H1 (cell line): ENCODE data around the gene MDM4. TPM values are rescaled to one million over a fixed set of nuclear protein-coding genes. Genes with fewer than 3 reads are reported as not detected.

Source experiments
- CTCF ChIA-PET: fragments of 300-600 bp; sonication (Branson Sonifier 250); formaldehyde crosslinking; loops from one replicate; lab custom pipeline; 2021; ENCODE audit not compliant: partially characterized antibody; lab: Charles Lee
- POLR2A ChIA-PET: fragments of 300-600 bp; sonication (Branson Sonifier 250); formaldehyde crosslinking; loops from one replicate; lab custom pipeline; 2021; ENCODE audit warnings: inconsistent platforms; ENCODE audit not compliant: partially characterized antibody; lab: Charles Lee
- DNase-seq, 2 experiments: peaks; one replicate each; pipeline versions ENCODE4 v3.0.0 to v3.0.0-alpha.2; 2010 to 2022; ENCODE audit warnings: low spot score in 2 of 2, low read depth in 1 of 2, mixed read lengths in 1 of 2
- FAIRE-seq: peaks from 2 replicates; lab custom pipeline; 2011; peaks lifted over from hg19 to GRCh38; lab: Jason Lieb, UNC
- H2AFZ ChIP-seq: 2 replicates; pipeline ENCODE4 v1.8.1; 2012; ENCODE audit warnings: low read length, inconsistent platforms
- H2AK5ac ChIP-seq: 2 replicates; pipeline ENCODE4 v1.6.1; 2013; ENCODE audit warnings: low read depth, low read length
- H2BK120ac ChIP-seq: replicated peaks from 2 replicates; pipeline ENCODE3; 2013; ENCODE audit warnings: low read depth, low read length, inconsistent platforms
- H2BK12ac ChIP-seq: 2 replicates; pipeline ENCODE4 v1.6.1; 2013; ENCODE audit warnings: low read depth, low read length
- H2BK15ac ChIP-seq: 2 replicates; pipeline ENCODE4 v1.6.1; 2013; ENCODE audit warnings: low read length
- H2BK20ac ChIP-seq: 2 replicates; pipeline ENCODE4 v1.6.1; 2013; ENCODE audit warnings: low read length
- H2BK5ac ChIP-seq: 2 replicates; pipeline ENCODE4 v1.6.1; 2013; ENCODE audit warnings: low read depth, low read length
- H3K14ac ChIP-seq: 2 replicates; pipeline ENCODE4 v1.6.1; 2013; ENCODE audit warnings: inconsistent platforms; ENCODE audit not compliant: insufficient read length
- H3K18ac ChIP-seq: 2 replicates; pipeline ENCODE4 v1.6.1; 2013; ENCODE audit warnings: low read length; ENCODE audit errors: extremely low read depth
- H3K23ac ChIP-seq: 2 replicates; pipeline ENCODE4 v1.6.1; 2013; ENCODE audit warnings: inconsistent platforms; ENCODE audit not compliant: insufficient read length
- H3K23me2 ChIP-seq: 2 replicates; pipeline ENCODE4 v1.6.1; 2013; ENCODE audit warnings: low read depth, low read length
- H3K27ac ChIP-seq: 2 replicates; pipeline ENCODE4 v1.6.1; 2011; ENCODE audit warnings: low read depth, low read length, inconsistent platforms
- H3K27me3 ChIP-seq, 4 experiments: replicated peaks in 1 of 4; 1 replicate in 1 of 4; 2 replicates in 3 of 4; pipeline versions ENCODE4 v1.6.1 to v1.8.1; 2011 to 2013; ENCODE audit warnings: low read length in 3 of 4, mild to moderate bottlenecking in 3 of 4, inconsistent platforms in 2 of 4, mixed read lengths in 2 of 4, moderate library complexity in 1 of 4; ENCODE audit not compliant: control insufficient read depth in 3 of 4, insufficient read depth in 3 of 4; ENCODE audit errors: extremely low read depth in 1 of 4
- H3K36me3 ChIP-seq, 4 experiments: 2 replicates each; pipeline versions ENCODE4 v1.6.1 to v1.8.1; 2011 to 2013; ENCODE audit warnings: mild to moderate bottlenecking in 4 of 4, low read length in 3 of 4, moderate library complexity in 2 of 4, control low read depth in 1 of 4, inconsistent platforms in 1 of 4; ENCODE audit not compliant: insufficient read depth in 4 of 4, control insufficient read depth in 2 of 4
- H3K4ac ChIP-seq: replicated peaks from 2 replicates; pipeline ENCODE3; 2013; ENCODE audit warnings: low read length, low read depth, mixed read lengths, inconsistent platforms; ENCODE audit not compliant: insufficient read length
- H3K4me1 ChIP-seq, 4 experiments: replicated peaks in 1 of 4; 1 replicate in 1 of 4; 2 replicates in 3 of 4; pipeline versions ENCODE4 v1.6.1 to v1.8.1; 2011 to 2013; ENCODE audit warnings: low read length in 3 of 4, inconsistent platforms in 2 of 4, mixed read lengths in 1 of 4; ENCODE audit not compliant: insufficient read depth in 4 of 4, control insufficient read depth in 3 of 4
- H3K4me2 ChIP-seq, 2 experiments: 2 replicates each; pipeline versions ENCODE4 v1.6.1 to v1.8.1; 2011 to 2013; ENCODE audit warnings: low read depth in 2 of 2, low read length in 2 of 2, control low read depth in 1 of 2, inconsistent platforms in 1 of 2, mild to moderate bottlenecking in 1 of 2; ENCODE audit not compliant: insufficient read depth in 1 of 2
- H3K4me3 ChIP-seq, 4 experiments: fragments of 200-600, 300-600 bp in 1 of 4; sonication (generic), shearing (Covaris generic), sonication (Bioruptor Twin) in 1 of 4; 2 replicates each; pipeline versions ENCODE4 v1.5.1 to v1.8.1; 2011 to 2016; ENCODE audit warnings: low read length in 4 of 4, low read depth in 3 of 4, control low read depth in 2 of 4, inconsistent platforms in 2 of 4, mild to moderate bottlenecking in 2 of 4, mixed read lengths in 1 of 4, moderate library complexity in 1 of 4; ENCODE audit not compliant: insufficient read depth in 2 of 4; ENCODE audit errors: extremely low read depth in 1 of 4
- H3K56ac ChIP-seq: replicated peaks from 2 replicates; pipeline ENCODE3; 2013; ENCODE audit warnings: low read depth, mild to moderate bottlenecking, mixed read lengths, low read length, inconsistent platforms; ENCODE audit not compliant: insufficient read length
- H3K79me1 ChIP-seq: 2 replicates; pipeline ENCODE4 v1.6.1; 2013; ENCODE audit warnings: low read depth, low read length, control low read depth
- H3K79me2 ChIP-seq, 2 experiments: 2 replicates each; pipeline versions ENCODE4 v1.6.1 to v1.8.1; 2012 to 2013; ENCODE audit warnings: low read length in 2 of 2, mild to moderate bottlenecking in 2 of 2, inconsistent platforms in 1 of 2; ENCODE audit not compliant: insufficient read depth in 2 of 2, control insufficient read depth in 1 of 2
- H3K9ac ChIP-seq, 4 experiments: replicated peaks in 1 of 4; 1 replicate in 1 of 4; 2 replicates in 3 of 4; pipeline versions ENCODE4 v1.6.1 to v1.8.1; 2011 to 2013; ENCODE audit warnings: low read depth in 3 of 4, low read length in 3 of 4, control low read depth in 2 of 4, mild to moderate bottlenecking in 2 of 4, moderate library complexity in 2 of 4, inconsistent platforms in 1 of 4; ENCODE audit errors: extremely low read depth in 1 of 4
- H3K9me3 ChIP-seq, 2 experiments: 2 replicates each; pipeline versions ENCODE4 v1.6.1 to v1.8.1; 2012 to 2013; ENCODE audit warnings: mild to moderate bottlenecking in 2 of 2, moderate library complexity in 2 of 2, control low read depth in 1 of 2, inconsistent platforms in 1 of 2, low read depth in 1 of 2, low read length in 1 of 2, mixed read lengths in 1 of 2; ENCODE audit not compliant: insufficient read depth in 2 of 2
- H4K20me1 ChIP-seq, 2 experiments: replicated peaks in 1 of 2; 2 replicates each; pipeline versions ENCODE3 to v1.8.1; 2011 to 2013; ENCODE audit warnings: inconsistent platforms in 2 of 2, low read length in 2 of 2, mild to moderate bottlenecking in 1 of 2; ENCODE audit not compliant: insufficient read depth in 2 of 2, control insufficient read depth in 1 of 2
- H4K5ac ChIP-seq: 2 replicates; pipeline ENCODE4 v1.6.1; 2013; ENCODE audit warnings: low read length, low read depth, mixed read lengths, inconsistent platforms; ENCODE audit not compliant: insufficient read length
- H4K8ac ChIP-seq: 2 replicates; pipeline ENCODE4 v1.8.0; 2013; ENCODE audit warnings: mild to moderate bottlenecking, moderate library complexity, low read length, inconsistent platforms; ENCODE audit not compliant: insufficient read depth; ENCODE audit errors: extremely low read depth
- H4K91ac ChIP-seq: replicated peaks from 2 replicates; pipeline ENCODE3; 2013; ENCODE audit warnings: low read length, mixed read lengths, inconsistent platforms; ENCODE audit not compliant: insufficient read length
- CBX5 ChIP-seq: fragments of 300-800, 300-1000 bp; sonication (generic); IDR thresholded peaks from 2 replicates; pipeline ENCODE4 v1.7.1; 2016; ENCODE audit warnings: antibody characterized with exemption, low read length, low read depth
- CBX8 ChIP-seq: fragments of 300-800, 300-1000 bp; sonication (generic); IDR thresholded peaks from 2 replicates; pipeline ENCODE4 v1.7.1; 2016; ENCODE audit warnings: low read depth, low read length, borderline replicate concordance
- EZH2 ChIP-seq: fragments of 200-600 bp; sonication (generic); IDR thresholded peaks from 2 replicates; pipeline ENCODE4 v1.7.1; 2012; ENCODE audit warnings: low read depth, mild to moderate bottlenecking, moderate library complexity, low read length, inconsistent platforms; ENCODE audit not compliant: severe bottlenecking
- GABPA ChIP-seq: IDR thresholded peaks from 2 replicates; pipeline ENCODE4 v1.6.1; 2011; ENCODE audit warnings: mild to moderate bottlenecking, low read length, moderate library complexity, borderline replicate concordance; ENCODE audit not compliant: insufficient read depth
- RNF2 ChIP-seq: fragments of 200-900, 300-1000 bp; sonication (generic); IDR thresholded peaks from 2 replicates; pipeline ENCODE4 v1.7.1; 2016; ENCODE audit warnings: borderline replicate concordance, low read depth, mild to moderate bottlenecking, antibody characterized with exemption, low read length; ENCODE audit not compliant: poor library complexity, severe bottlenecking; ENCODE audit errors: missing control alignments
- SIRT6 ChIP-seq: IDR thresholded peaks from one replicate; pipeline ENCODE4 v1.7.1; 2012; ENCODE audit warnings: low read length, inconsistent platforms
- WGBS, 2 experiments: shearing (Covaris generic) in 1 of 2; methylation state at CpG; one replicate each; pipeline versions ENCODE4 v1.1.6 to v1.1.7; 2013 to 2015; ENCODE audit warnings: low lambda C conversion rate in 2 of 2, mixed read lengths in 2 of 2, inconsistent platforms in 1 of 2, low coverage in 1 of 2, missing lambda C conversion rate in 1 of 2; ENCODE audit not compliant: insufficient replicate concordance in 2 of 2, insufficient coverage in 1 of 2, insufficient read length in 1 of 2; ENCODE audit errors: extremely low coverage in 1 of 2, missing lambda C conversion rate in 1 of 2; 5-methylcytosine and 5-hydroxymethylcytosine counted together
- polyA plus RNA-seq, 7 experiments: library from polyadenylated mRNA; depleted of rRNA in 3 of 7; stranded (reverse) in 5 of 7; unstranded in 2 of 7; fragments of >200 nt in 5 of 7; fragments of 200-250 nt in 2 of 7; gene quantifications; 1 replicate in 5 of 7; 2 replicates in 1 of 7; 4 replicates in 1 of 7; pipeline versions ENCODE4 v1.2.1 to v1.2.3, GENCODE V29; 2011 to 2013; ENCODE audit warnings: missing spikeins in 2 of 7, mixed read lengths in 2 of 7
- total RNA-seq: library from RNA; stranded (reverse); fragmentation: NEBNext Ultra II Directional; extraction: Animal tissue kit (Norgen Biotek cat#: 25700); gene quantifications from 2 replicates; pipeline ENCODE4 v1.2.1, GENCODE V29; 2021
- TF ChIP-seq, protein P1 (sequence below): IDR thresholded peaks from 2 replicates; pipeline ENCODE4 v1.6.1; 2012; ENCODE audit warnings: low read length, inconsistent platforms

The MDM4 gene
- total and polyA plus RNA-seq, 2 of the 8 experiments (the other 6 are each of a cell fraction or from before 2014, with no cell fraction given): 10.8 to 84.9 TPM

DNA sequence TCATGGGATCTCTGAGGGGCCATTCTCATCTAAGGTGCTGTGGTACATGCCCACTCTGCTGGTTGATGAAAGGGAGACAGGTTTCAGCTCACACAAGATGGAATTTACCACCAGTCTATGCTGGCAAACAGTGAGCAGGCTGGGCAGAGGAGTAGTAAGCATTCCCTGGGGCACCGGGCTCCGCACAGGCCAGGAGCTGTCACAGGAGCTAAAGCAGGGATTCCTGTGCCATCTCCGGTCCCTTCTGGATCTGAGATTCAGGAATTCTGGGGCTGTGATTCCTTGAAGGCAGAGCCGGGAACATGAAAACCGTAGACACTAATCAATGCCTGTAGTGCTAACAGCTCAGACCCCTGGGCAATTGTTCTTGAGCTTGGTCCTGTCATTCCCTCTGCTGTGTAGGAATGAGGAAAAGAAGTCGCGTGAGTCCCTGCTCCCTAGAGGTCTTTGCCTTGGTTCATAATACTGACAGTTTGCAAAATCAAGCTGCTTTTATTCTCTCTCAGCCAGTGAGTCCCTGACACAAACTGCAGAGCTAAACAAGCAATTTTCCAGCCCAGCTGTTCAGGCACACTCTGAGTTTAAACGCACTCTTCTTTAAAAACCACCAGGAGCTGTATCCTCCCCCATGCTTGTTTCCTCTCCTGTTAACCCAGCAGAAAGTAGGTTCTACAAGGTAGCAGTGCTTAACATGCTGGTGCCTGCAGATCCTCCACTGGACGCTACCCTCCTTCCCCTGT, 52.5 kb downstream of the MDM4 start:
- Histone ChIP-seq H2BK12ac (no peak overlapping the region), H4K20me1 (peaks cover 0 to 2% of the 10 kb centered on the region in 2 experiments), H3K4me3 (no peak overlapping the region), H3K9me3 (no peaks in the 10 kb centered on the region), H3K27ac (no peak overlapping the region), H3K4ac (no peak overlapping the region), H2BK15ac (no peak overlapping the region), H2AK5ac (no peak overlapping the region), H3K23ac (no peak overlapping the region), H3K79me2 (no peaks in the 10 kb centered on the region), H4K5ac (no peak overlapping the region), H2AFZ (no peak overlapping the region), H3K79me1 (no peaks in the 10 kb centered on the region), H4K8ac (no peak overlapping the region), H3K4me2 (no peak overlapping the region), H3K14ac (no peak overlapping the region), H3K9ac (no peak overlapping the region), H4K91ac (no peak overlapping the region), H3K18ac (0 out of 2 replicates have a peak overlapping the region, but pooled peaks have one; percentile 20), H3K4me1 (peaks cover 9 to 39% (median 24%) of the 10 kb centered on the region in 4 experiments), H3K23me2 (no peaks in the 10 kb centered on the region), H2BK120ac (no peak overlapping the region), H3K56ac (no peak overlapping the region), H3K27me3 (no peaks in the 10 kb centered on the region; a peak in 1 of 7 replicates), H2BK20ac (no peak overlapping the region), H2BK5ac (no peak overlapping the region), H3K36me3 (no peaks in the 10 kb centered on the region; a peak in 1 of 8 replicates)
- no peak for FAIRE-seq
- POLR2A ChIA-PET: interaction anchor here (0.5 to 1.1 kb wide), 3 partner anchors 11 to 784 kb away, joined by 3 to 4 read pairs (median 3); no protein-coding TSS in a partner anchor
- TF ChIP-seq EZH2: no peak
- TF ChIP-seq SIRT6: no peak
- no peak for TF ChIP-seq CBX5
- no peak for TF ChIP-seq RNF2
- TF ChIP-seq GABPA: no peak
- TF ChIP-seq, protein P1, sequence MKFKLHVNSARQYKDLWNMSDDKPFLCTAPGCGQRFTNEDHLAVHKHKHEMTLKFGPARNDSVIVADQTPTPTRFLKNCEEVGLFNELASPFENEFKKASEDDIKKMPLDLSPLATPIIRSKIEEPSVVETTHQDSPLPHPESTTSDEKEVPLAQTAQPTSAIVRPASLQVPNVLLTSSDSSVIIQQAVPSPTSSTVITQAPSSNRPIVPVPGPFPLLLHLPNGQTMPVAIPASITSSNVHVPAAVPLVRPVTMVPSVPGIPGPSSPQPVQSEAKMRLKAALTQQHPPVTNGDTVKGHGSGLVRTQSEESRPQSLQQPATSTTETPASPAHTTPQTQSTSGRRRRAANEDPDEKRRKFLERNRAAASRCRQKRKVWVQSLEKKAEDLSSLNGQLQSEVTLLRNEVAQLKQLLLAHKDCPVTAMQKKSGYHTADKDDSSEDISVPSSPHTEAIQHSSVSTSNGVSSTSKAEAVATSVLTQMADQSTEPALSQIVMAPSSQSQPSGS: no peak
- TF ChIP-seq CBX8: no peak
- WGBS, 2 experiments: 86% methylated on average over 9 of the region's 9 CpGs; no CpG with 5 or more reads in 1 of the 2 experiments
- DNase-seq: no peak
- CTCF ChIA-PET: interaction anchor here (0.6 to 28.0 kb wide), 18 partner anchors 9 to 557 kb away, joined by 3 to 397 read pairs (median 4); partner anchors contain the start of gene LRRN2
